Endothelial cell of umbilical vein (primary cell): ENCODE results near the gene GPATCH2L.

ENCODE experiments used
- CTCF ChIP-seq, 2 donors: IDR thresholded peaks; 1 replicate in 1 of 2; 2 replicates in 1 of 2; pipeline ENCODE4 v1.5.1; 2011; ENCODE audit warnings: low read length in 2 of 2, mild to moderate bottlenecking in 2 of 2, moderate library complexity in 2 of 2, control low read depth in 1 of 2, inconsistent platforms in 1 of 2, low read depth in 1 of 2; ENCODE audit not compliant: insufficient read depth in 1 of 2; ENCODE audit errors: extremely low read depth in 1 of 2
- EZH2 ChIP-seq: IDR thresholded peaks from 2 replicates; pipeline ENCODE4 v1.6.1; 2012; ENCODE audit warnings: borderline replicate concordance, low read depth, mild to moderate bottlenecking, moderate library complexity, low read length, inconsistent platforms; ENCODE audit not compliant: severe bottlenecking
- GATA2 ChIP-seq: IDR thresholded peaks from 2 replicates; pipeline ENCODE4 v1.7.0; 2011; ENCODE audit warnings: low read depth, mild to moderate bottlenecking, moderate library complexity, mixed read lengths, low read length; ENCODE audit not compliant: insufficient read length, insufficient read depth
- MAX ChIP-seq: IDR thresholded peaks from 2 replicates; pipeline ENCODE4 v1.6.1; 2011; ENCODE audit not compliant: insufficient read depth, insufficient read length
- MYC ChIP-seq: IDR thresholded peaks from one replicate; pipeline ENCODE4 v1.6.1; 2011; ENCODE audit warnings: mild to moderate bottlenecking, low read depth, low read length
- POLR2A ChIP-seq: IDR thresholded peaks from 2 replicates; pipeline ENCODE4 v1.6.1; 2012; ENCODE audit warnings: low read depth, mild to moderate bottlenecking, control low read depth, low read length
- POLR2AphosphoS5 ChIP-seq: IDR thresholded peaks from 2 replicates; pipeline ENCODE4 v1.6.1; 2012; ENCODE audit warnings: low read depth, mild to moderate bottlenecking, control low read depth, low read length, moderate library complexity; ENCODE audit not compliant: insufficient read depth

- no peak for TF ChIP-seq POLR2A
- TF ChIP-seq MYC, result no peak
- TF ChIP-seq CTCF (IDR thresholded peaks at IDR 0.05; ENCODE audit: extremely low read depth in 1 of 2, insufficient read depth in 1 of 2, low read depth in 1 of 2, low read length in 2 of 2), result no peak
- TF ChIP-seq POLR2AphosphoS5, result no peak
- no peak for TF ChIP-seq EZH2
- TF ChIP-seq MAX, result no peak
- TF ChIP-seq GATA2, result no peak
Measured at GRCh38 chr14:76262641-76263040, 110.9 kb downstream of the GPATCH2L start.
